ENCODE data around the gene CHKA.

GRCh38 chr11:68149417-68149816 is 28.2 kb upstream of the CHKA start:
- TF ChIP-seq CTCF (IDR thresholded peaks at IDR 0.05; ENCODE audit: insufficient read depth, low read length) (no peak), POLR2AphosphoS5 (IDR thresholded peaks at IDR 0.05; ENCODE audit: low read depth) (no peak)

Data from HL-60 (cell line).